ENCODE results near the gene LRMDA.

LRMDA gene

DNA sequence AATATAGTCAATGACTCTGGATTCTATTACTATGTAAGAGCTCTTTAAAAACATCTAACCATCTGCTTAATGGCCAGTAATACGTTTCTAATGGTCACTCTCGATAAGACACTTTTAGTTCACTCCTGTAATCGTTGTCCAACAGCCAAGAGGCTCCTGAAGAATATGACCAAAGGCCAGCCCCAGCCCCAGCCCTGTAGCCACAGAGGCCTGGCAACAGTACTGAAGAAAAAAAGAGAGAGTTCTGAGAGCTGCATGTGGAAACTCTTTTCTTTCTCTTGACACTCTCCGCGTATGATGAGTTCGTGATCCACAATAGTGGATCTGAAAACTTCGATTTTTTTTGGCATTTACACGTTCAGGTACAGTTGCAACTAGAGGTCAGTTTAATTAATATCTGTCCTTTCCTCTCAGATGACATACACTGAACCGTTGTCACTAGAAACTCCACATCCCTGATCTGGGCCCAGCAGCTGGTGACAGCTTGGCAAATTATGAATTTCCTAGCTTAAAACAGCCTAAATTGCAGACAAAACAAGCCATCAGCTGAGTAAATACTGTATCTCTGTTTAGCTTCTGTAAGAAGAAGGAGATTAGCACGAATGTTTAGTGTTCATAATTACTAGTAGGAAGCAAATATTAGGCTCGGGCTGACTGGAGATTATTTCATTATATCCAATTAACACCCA lies 456.7 kb downstream of the LRMDA start:
- no peak for DNase-seq (ENCODE audit: extremely low read depth, low read depth)
- TF ChIP-seq CTCF (IDR thresholded peaks at IDR 0.05; ENCODE audit: low read depth, low read length), result no peak

DNA sequence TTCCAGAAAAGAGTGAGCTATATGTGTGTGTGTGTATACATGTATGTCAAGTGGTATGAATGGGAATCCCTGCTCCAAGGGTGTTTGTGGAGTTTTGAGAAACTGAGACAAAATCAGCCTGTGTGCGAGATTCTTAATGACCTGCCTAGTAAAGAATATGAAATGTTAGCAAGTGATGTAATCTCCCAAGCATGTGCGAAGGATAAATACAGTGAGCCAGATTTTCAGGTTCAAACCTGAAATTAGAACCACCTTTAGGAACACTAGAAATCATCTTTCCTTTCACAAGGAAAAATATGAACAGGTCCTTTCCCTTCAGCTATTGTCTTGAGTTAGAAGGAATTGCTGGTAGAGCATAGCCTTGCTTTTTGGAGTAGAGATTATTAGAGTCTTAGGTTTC lies 457.6 kb downstream of the LRMDA start:
- no peak for DNase-seq (ENCODE audit: extremely low read depth, low read depth)
- TF ChIP-seq CTCF (IDR thresholded peaks at IDR 0.05; ENCODE audit: low read depth, low read length), result no peak

- TF ChIP-seq CTCF (IDR thresholded peaks at IDR 0.05; ENCODE audit: low read depth, low read length), result no peak
- DNase-seq (ENCODE audit: extremely low read depth, low read depth), result no peak
Observed at GRCh38 chr10:75894761-75895160, 463.3 kb downstream of the LRMDA start.

- no peak for TF ChIP-seq CTCF (IDR thresholded peaks at IDR 0.05; ENCODE audit: low read depth, low read length)
- no peak for DNase-seq (ENCODE audit: extremely low read depth, low read depth)
Observed at GRCh38 chr10:75895259-75895658, 463.8 kb downstream of the LRMDA start.

- no peak for TF ChIP-seq CTCF (IDR thresholded peaks at IDR 0.05; ENCODE audit: low read depth, low read length)
- DNase-seq (ENCODE audit: extremely low read depth, low read depth), result no peak
Observed at GRCh38 chr10:75899816-75900390, 468.5 kb downstream of the LRMDA start.

DNA sequence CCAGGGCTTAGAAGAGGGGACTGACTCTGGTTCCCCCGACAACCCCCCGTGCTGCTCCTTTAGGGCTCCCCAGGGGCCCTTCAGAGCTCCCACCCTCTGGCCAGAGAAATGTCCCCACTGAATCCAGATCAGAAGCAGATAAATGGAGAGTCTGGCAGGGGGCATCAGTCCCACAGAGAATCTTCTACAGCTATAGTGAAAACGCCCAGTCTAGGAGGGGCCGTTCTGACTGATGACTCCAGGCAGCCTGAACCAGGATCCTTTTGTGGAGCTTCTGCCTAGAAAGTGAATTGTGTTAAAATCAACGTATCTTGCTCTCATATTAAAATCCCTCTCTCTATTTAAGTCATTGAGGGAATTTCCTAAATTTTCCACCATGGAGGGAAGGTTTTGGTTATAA lies 471.4 kb downstream of the LRMDA start:
- TF ChIP-seq CTCF (IDR thresholded peaks at IDR 0.05; ENCODE audit: low read depth, low read length), result no peak
- no peak for DNase-seq (ENCODE audit: extremely low read depth, low read depth)

GRCh38 chr10:75904499-75905283 lies 473.3 kb downstream of the LRMDA start:
- no peak for DNase-seq (ENCODE audit: extremely low read depth, low read depth)
- no peak for TF ChIP-seq CTCF (IDR thresholded peaks at IDR 0.05; ENCODE audit: low read depth, low read length)

Measured in AG09319 (cell line).